GM15510 (cell line): ENCODE data around the gene MPP2.

Experiments used
- POLR2A ChIP-seq: IDR thresholded peaks from 3 replicates; pipeline ENCODE4 v1.6.1; 2011; ENCODE audit warnings: borderline replicate concordance; ENCODE audit not compliant: insufficient read length; ENCODE audit errors: extremely low read depth

Gene MPP2

GRCh38 chr17:43868226-43868994, 38.9 kb downstream of the MPP2 start:
- TF ChIP-seq POLR2A = no peak

- no peak for TF ChIP-seq POLR2A
Observed at GRCh38 chr17:43864161-43864984, 43.0 kb downstream of the MPP2 start.

- no peak for TF ChIP-seq POLR2A
Observed at GRCh38 chr17:43861960-43862359, 45.4 kb downstream of the MPP2 start.

GRCh38 chr17:43860927-43861622, 46.3 kb downstream of the MPP2 start:
- no peak for TF ChIP-seq POLR2A

- no peak for TF ChIP-seq POLR2A
Observed at GRCh38 chr17:43860077-43860725, 47.1 kb downstream of the MPP2 start.

GRCh38 chr17:43857957-43858600, 49.3 kb downstream of the MPP2 start:
- TF ChIP-seq POLR2A = no peak

GRCh38 chr17:43857141-43857540, 50.2 kb downstream of the MPP2 start:
- TF ChIP-seq POLR2A = no peak

GRCh38 chr17:43856141-43856540, 51.2 kb downstream of the MPP2 start:
- TF ChIP-seq POLR2A = no peak

- no peak for TF ChIP-seq POLR2A
Observed at GRCh38 chr17:43855061-43855460, 52.3 kb downstream of the MPP2 start.

- TF ChIP-seq POLR2A = no peak
Observed at GRCh38 chr17:43854498-43854897, 52.8 kb downstream of the MPP2 start.

GRCh38 chr17:43853546-43853945, 53.8 kb downstream of the MPP2 start:
- no peak for TF ChIP-seq POLR2A

- TF ChIP-seq POLR2A = no peak
Observed at GRCh38 chr17:43852571-43852970, 54.8 kb downstream of the MPP2 start.

GRCh38 chr17:43849116-43849515, 58.2 kb downstream of the MPP2 start:
- TF ChIP-seq POLR2A = no peak

- no peak for TF ChIP-seq POLR2A
Observed at GRCh38 chr17:43848601-43849000, 58.7 kb downstream of the MPP2 start.
